HepG2 (cell line): Measurements from ENCODE around the gene TAS2R43. TPM values are rescaled to one million over a fixed set of nuclear protein-coding genes. Genes with fewer than 3 reads are reported as not detected.

Experiments used
- ATAC-seq: fragments of 200-7000 bp; cut with Tn5 transposase; 3 replicates; pipeline ENCODE4 v1.9.1; 2020; ENCODE audit warnings: mild to moderate bottlenecking, moderate library complexity
- BruUV-seq: library from RNA; stranded (reverse); fragments of 400-500 nt; replicated peaks from 2 replicates; lab custom pipeline; 2021; lab: Mats Ljungman, UMichigan
- CTCF ChIA-PET: fragments of 300-600 bp; formaldehyde crosslinking; extraction: SDS; loops from one replicate; lab custom pipeline; 2021; ENCODE audit warnings: low total read pairs, inconsistent platforms, low intra/inter-chr PET ratio; lab: Yijun Ruan, JAX
- POLR2A ChIA-PET: fragments of 350-600 bp; sonication (Branson Sonifier 250); formaldehyde crosslinking; loops from one replicate; lab custom pipeline; 2020; ENCODE audit warnings: antibody characterized with exemption, inconsistent platforms; lab: Yijun Ruan, JAX
- DNase-seq: peaks from one replicate; pipeline ENCODE4 v3.0.0-alpha.2; 2015; ENCODE audit warnings: low spot score
- FAIRE-seq: peaks from 3 replicates; lab custom pipeline; 2011; peaks lifted over from hg19 to GRCh38; lab: Jason Lieb, UNC
- H2AFZ ChIP-seq: one replicate; pipeline ENCODE4 v1.6.1; 2011; ENCODE audit warnings: low read length, inconsistent platforms
- H3K27ac ChIP-seq: fragments of 300-600 bp; 3 replicates; pipeline ENCODE4 v1.8.0; 2011; ENCODE audit warnings: mixed run types, mild to moderate bottlenecking, mixed read lengths, low read length, inconsistent platforms; ENCODE audit not compliant: insufficient read depth; ENCODE audit errors: extremely low read length
- H3K27me3 ChIP-seq, 2 experiments: fragments of 200-600 bp in 1 of 2; 2 replicates in 1 of 2; 3 replicates in 1 of 2; pipeline versions ENCODE4 v1.6.0 to v1.8.0; 2011; ENCODE audit warnings: low read length in 2 of 2, mild to moderate bottlenecking in 2 of 2, moderate library complexity in 2 of 2, inconsistent platforms in 1 of 2; ENCODE audit not compliant: insufficient read depth in 2 of 2, control insufficient read depth in 1 of 2
- H3K36me3 ChIP-seq, 2 experiments: fragments of 200-600 bp in 1 of 2; replicated peaks in 1 of 2; 2 replicates in 1 of 2; 3 replicates in 1 of 2; pipeline versions ENCODE4 v1.5.1 to v1.8.0; 2011; ENCODE audit warnings: low read length in 2 of 2, inconsistent platforms in 1 of 2; ENCODE audit not compliant: insufficient read depth in 2 of 2, control insufficient read depth in 1 of 2
- H3K4me1 ChIP-seq: 2 replicates; pipeline ENCODE4 v1.5.1; 2012; ENCODE audit warnings: low read length, inconsistent platforms; ENCODE audit not compliant: insufficient read depth
- H3K4me2 ChIP-seq: 2 replicates; pipeline ENCODE4 v1.6.0; 2011; ENCODE audit warnings: low read depth, low read length, inconsistent platforms
- H3K4me3 ChIP-seq, 3 experiments: fragments of 200-600 bp in 1 of 3; sonication (generic), shearing (Covaris generic) in 1 of 3; replicated peaks in 1 of 3; 2 replicates each; pipeline ENCODE4 v1.5.1; 2011 to 2016; ENCODE audit warnings: low read length in 3 of 3, inconsistent platforms in 2 of 3, low read depth in 2 of 3, mild to moderate bottlenecking in 2 of 3, control low read depth in 1 of 3, mixed read lengths in 1 of 3; ENCODE audit not compliant: insufficient read depth in 1 of 3
- H3K79me2 ChIP-seq: one replicate; pipeline ENCODE4 v1.6.1; 2011; ENCODE audit warnings: low read length, inconsistent platforms; ENCODE audit not compliant: insufficient read depth
- H3K9ac ChIP-seq: 2 replicates; pipeline ENCODE4 v1.6.0; 2011; ENCODE audit warnings: mild to moderate bottlenecking, low read depth, low read length, inconsistent platforms; ENCODE audit not compliant: insufficient read depth
- H3K9me3 ChIP-seq: 2 replicates; pipeline ENCODE4 v1.5.1; 2012; ENCODE audit warnings: mild to moderate bottlenecking, low read length
- H4K20me1 ChIP-seq: 2 replicates; pipeline ENCODE4 v1.6.0; 2011; ENCODE audit warnings: inconsistent platforms, mild to moderate bottlenecking, low read length, moderate library complexity; ENCODE audit not compliant: insufficient read depth
- BORCS8-MEF2B ChIP-seq: sonication (generic); formaldehyde crosslinking; IDR thresholded peaks from 2 replicates; pipeline ENCODE4 v1.8.0; 2022; ENCODE audit warnings: mild to moderate bottlenecking, missing genetic modification reagents
- DMAP1 ChIP-seq: IDR thresholded peaks from 2 replicates; pipeline ENCODE4 v1.6.1; 2016
- FOXK1 ChIP-seq: sonication (generic); formaldehyde crosslinking; IDR thresholded peaks from 2 replicates; pipeline ENCODE4 v1.4.0; 2020; ENCODE audit warnings: low read depth, missing genetic modification reagents, borderline replicate concordance
- MED13 ChIP-seq: sonication (generic); formaldehyde crosslinking; IDR thresholded peaks from 2 replicates; pipeline ENCODE4 v1.5.0; 2020; ENCODE audit warnings: missing genetic modification reagents
- MIER2 ChIP-seq: IDR thresholded peaks from 2 replicates; pipeline ENCODE4 v1.6.1; 2016; ENCODE audit warnings: missing biosample characterization, missing genetic modification reagents
- PHF8 ChIP-seq: sonication (generic); formaldehyde crosslinking; IDR thresholded peaks from 2 replicates; pipeline ENCODE4 v1.5.0; 2020; ENCODE audit warnings: missing genetic modification reagents
- SALL1 ChIP-seq: sonication (generic); formaldehyde crosslinking; IDR thresholded peaks from 2 replicates; pipeline ENCODE4 v1.8.0; 2022; ENCODE audit warnings: mild to moderate bottlenecking, missing genetic modification reagents
- SIX1 ChIP-seq: sonication (generic); formaldehyde crosslinking; IDR thresholded peaks from 2 replicates; pipeline ENCODE4 v1.4.0; 2020; ENCODE audit warnings: missing genetic modification reagents, borderline replicate concordance
- TP53 ChIP-seq: sonication (generic); formaldehyde crosslinking; conservative IDR thresholded peaks from 2 replicates; pipeline ENCODE4 v1.4.0; 2020; ENCODE audit warnings: missing genetic modification reagents
- ZNF121 ChIP-seq: sonication (generic); formaldehyde crosslinking; IDR thresholded peaks from 2 replicates; pipeline ENCODE4 v1.5.0; 2020; ENCODE audit warnings: mild to moderate bottlenecking, missing genetic modification reagents
- ZNF124 ChIP-seq: sonication (generic); formaldehyde crosslinking; IDR thresholded peaks from 2 replicates; pipeline ENCODE4 v1.4.0; 2020; ENCODE audit warnings: missing genetic modification reagents
- ZNF317 ChIP-seq: sonication (generic); formaldehyde crosslinking; IDR thresholded peaks from 2 replicates; pipeline ENCODE4 v1.5.0; 2020; ENCODE audit warnings: mild to moderate bottlenecking, missing genetic modification reagents
- WGBS: methylation state at CpG from one replicate; pipeline ENCODE4 v1.1.6; 2017; ENCODE audit warnings: low lambda C conversion rate; 5-methylcytosine and 5-hydroxymethylcytosine counted together
- in situ Hi-C: cut with HindIII; loops from 2 replicates; pipeline ENCODE4 v1.10.0; 2017; ENCODE audit warnings: low pct_unique_long_range_greater_than_20kb; ENCODE audit not compliant: extremely low pct_ligation_motif_present
- intact Hi-C: fragments of 100-400 bp; cut with micrococcal nuclease; formaldehyde crosslinking; loops from one replicate; pipeline ENCODE4 v1.10.0; 2022; ENCODE audit not compliant: unreplicated experiment
- polyA plus RNA-seq, 8 experiments: library from polyadenylated mRNA; depleted of rRNA in 3 of 8; stranded (reverse) in 7 of 8; unstranded in 1 of 8; fragments of >200 nt; fragmentation: Illumina TruSeq in 4 of 8; extraction: Trizol in 4 of 8; gene quantifications; 2 replicates each; pipeline versions ENCODE4 v1.2.1 to v1.2.3, GENCODE V29; 2011 to 2016; ENCODE audit warnings: low read depth in 4 of 8, missing spikeins in 1 of 8, mixed read lengths in 1 of 8; ENCODE audit not compliant: insufficient read depth in 1 of 8
- total RNA-seq, 5 experiments: library from RNA; depleted of rRNA; stranded (reverse); fragments of >200 nt; fragmentation: Illumina TruSeq; extraction: Trizol; gene quantifications; 2 replicates each; pipeline ENCODE4 v1.2.3, GENCODE V29; 2016; ENCODE audit warnings: low read depth in 1 of 5

The TAS2R43 gene
- total and polyA plus RNA-seq, 2 of the 13 experiments (the other 11 are each of a cell fraction or from before 2014, with no cell fraction given) = 0.15 to 1.7 TPM

- no peak overlapping the region for H3K9ac ChIP-seq
- no peaks in the 10 kb centered on the region for H3K27me3 ChIP-seq
- POLR2A ChIA-PET = no interaction called here
- TF ChIP-seq BORCS8-MEF2B (CRISPR knock-in tag) (no peak), PHF8 (no peak), ZNF317 (no peak), MED13 (no peak), DMAP1 (CRISPR knock-in tag) (no peak), SALL1 (CRISPR knock-in tag) (no peak), MIER2 (CRISPR knock-in tag) (no peak), ZNF121 (CRISPR knock-in tag) (no peak), FOXK1 (CRISPR knock-in tag) (no peak), SIX1 (CRISPR knock-in tag) (no peak), TP53 (CRISPR knock-in tag) (no peak), ZNF124 (CRISPR knock-in tag) (no peak)
- TF ChIP-seq, all 625 proteins: peak for 0
- H3K4me2 ChIP-seq = no peak overlapping the region
- H3K79me2 ChIP-seq = no peaks in the 10 kb centered on the region
- in situ Hi-C loops = no loop called here
- H3K4me3 ChIP-seq = no peak overlapping the region
- peaks cover under 1% of the 10 kb centered on the region; the same call in 1 of the 2 replicates for H3K9me3 ChIP-seq
- ATAC-seq (no peak), FAIRE-seq (no peak), DNase-seq (no peak)
- no peak overlapping the region for H2AFZ ChIP-seq
- no TSS peak for BruUV-seq
- no peaks in the 10 kb centered on the region for H4K20me1 ChIP-seq
- no peak overlapping the region for H3K27ac ChIP-seq
- peaks cover 20% of the 10 kb centered on the region for H3K4me1 ChIP-seq
- intact Hi-C loops = no loop called here
- no peaks in the 10 kb centered on the region; a peak in 1 of 5 replicates for H3K36me3 ChIP-seq
- CTCF ChIA-PET = no interaction called here
- WGBS = 80% methylated on average over 3 of the region's 3 CpGs
Observed at GRCh38 chr12:11075642-11076041, 16.5 kb downstream of the TAS2R43 start.
